HCT116 (cell line): ENCODE data around the gene COL28A1. TPM values are rescaled to one million over a fixed set of nuclear protein-coding genes. Genes with fewer than 3 reads are reported as not detected.

ENCODE experiments used
- ATAC-seq: fragments of 200-7000 bp; cut with Tn5 transposase; 2 replicates; pipeline ENCODE4 v1.9.1; 2020; ENCODE audit warnings: mild to moderate bottlenecking, moderate library complexity
- BruUV-seq: library from RNA; stranded (reverse); fragments of 400-500 nt; replicated peaks from 2 replicates; lab custom pipeline; 2021; lab: Mats Ljungman, UMichigan
- CTCF ChIA-PET: fragments of 300-600 bp; sonication (Branson Sonifier 250); formaldehyde crosslinking; loops from one replicate; lab custom pipeline; 2021; ENCODE audit warnings: antibody characterized with exemption; lab: Charles Lee
- POLR2A ChIA-PET: fragments of 300-600, 350-600 bp; sonication (Branson Sonifier 250); formaldehyde crosslinking; loops from one replicate; lab custom pipeline; 2021; ENCODE audit warnings: antibody characterized with exemption; lab: Charles Lee
- RAD21 ChIA-PET, 2 experiments: fragments of 300-600 bp; sonication (Branson Sonifier 250); formaldehyde crosslinking; loops; one replicate each; lab custom pipeline; 2023; ENCODE audit warnings: low total read pairs in 2 of 2; ENCODE audit not compliant: uncharacterized antibody in 2 of 2, unreplicated experiment in 2 of 2, low non-redundant PET in 1 of 2; lab: Charles Lee
- DNase-seq: peaks from one replicate; pipeline ENCODE4 v3.0.0-alpha.2; 2010; ENCODE audit warnings: low read depth, low spot score
- H2AFZ ChIP-seq: fragments of 200-600 bp; shearing (Covaris generic), sonication (generic); 2 replicates; pipeline ENCODE4 v1.6.1; 2017; ENCODE audit warnings: low read depth, mixed run types, mixed read lengths, antibody characterized with exemption, low read length; ENCODE audit not compliant: poor library complexity, severe bottlenecking
- H3K27ac ChIP-seq: 2 replicates; pipeline ENCODE4 v1.5.1; 2012; ENCODE audit warnings: low read depth, low read length
- H3K27me3 ChIP-seq: fragments of 200-600 bp; sonication (generic); 2 replicates; pipeline ENCODE4 v1.6.1; 2016; ENCODE audit warnings: mixed run types, low read length, mixed read lengths; ENCODE audit not compliant: insufficient read depth
- H3K36me3 ChIP-seq, 2 experiments: fragments of 200-500 bp in 1 of 2; fragments of 200-600 bp in 1 of 2; sonication (Bioruptor generic) in 1 of 2; sonication (generic) in 1 of 2; 2 replicates each; pipeline versions ENCODE4 v1.5.1 to v1.6.1; 2014 to 2016; ENCODE audit warnings: low read length in 2 of 2, inconsistent platforms in 1 of 2, mixed read lengths in 1 of 2, mixed run types in 1 of 2; ENCODE audit not compliant: insufficient read depth in 2 of 2, control insufficient read depth in 1 of 2
- H3K4me1 ChIP-seq, 2 experiments: fragments of 200-600 bp in 1 of 2; sonication (generic) in 1 of 2; 2 replicates each; pipeline versions ENCODE4 v1.5.1 to v1.6.1; 2012 to 2017; ENCODE audit warnings: low read length in 2 of 2, inconsistent platforms in 1 of 2, mild to moderate bottlenecking in 1 of 2, mixed read lengths in 1 of 2, mixed run types in 1 of 2, moderate library complexity in 1 of 2; ENCODE audit not compliant: insufficient read depth in 2 of 2, control insufficient read depth in 1 of 2
- H3K4me2 ChIP-seq: fragments of 200-600 bp; sonication (generic); 2 replicates; pipeline ENCODE4 v1.6.1; 2017; ENCODE audit warnings: mixed run types, low read length, mixed read lengths
- H3K4me3 ChIP-seq, 2 experiments: fragments of 200-600 bp in 1 of 2; sonication (generic) in 1 of 2; replicated peaks in 1 of 2; 2 replicates each; pipeline ENCODE4 v1.5.1; 2011 to 2016; ENCODE audit warnings: low read length in 2 of 2, control low read depth in 1 of 2, low read depth in 1 of 2, mild to moderate bottlenecking in 1 of 2, mixed read lengths in 1 of 2, mixed run types in 1 of 2
- H3K79me2 ChIP-seq: fragments of 200-600 bp; sonication (generic); 2 replicates; pipeline ENCODE4 v1.6.1; 2017; ENCODE audit warnings: mild to moderate bottlenecking, mixed run types, low read length, moderate library complexity, mixed read lengths; ENCODE audit not compliant: insufficient read depth
- H3K9ac ChIP-seq: fragments of 200-600 bp; sonication (generic); 2 replicates; pipeline ENCODE4 v1.6.1; 2016; ENCODE audit warnings: low read length, mixed read lengths
- H3K9me2 ChIP-seq: fragments of 200-600 bp; sonication (generic), shearing (Covaris generic); 2 replicates; pipeline ENCODE4 v1.6.1; 2017; ENCODE audit warnings: mixed run types, mild to moderate bottlenecking, moderate library complexity; ENCODE audit not compliant: insufficient read depth
- H3K9me3 ChIP-seq, 2 experiments: fragments of 200-500 bp in 1 of 2; fragments of 200-600 bp in 1 of 2; sonication (Bioruptor generic) in 1 of 2; sonication (generic) in 1 of 2; 2 replicates each; pipeline ENCODE4 v1.6.1; 2014 to 2017; ENCODE audit warnings: low read length in 2 of 2, mixed read lengths in 2 of 2, inconsistent platforms in 1 of 2, low read depth in 1 of 2, mild to moderate bottlenecking in 1 of 2, mixed run types in 1 of 2, moderate library complexity in 1 of 2; ENCODE audit not compliant: control insufficient read depth in 1 of 2, insufficient read depth in 1 of 2
- H4K20me1 ChIP-seq: fragments of 200-600 bp; sonication (generic), shearing (Covaris generic); 2 replicates; pipeline ENCODE4 v1.6.1; 2017; ENCODE audit warnings: mixed run types, mild to moderate bottlenecking, moderate library complexity; ENCODE audit not compliant: insufficient read depth
- CBX3 ChIP-seq: IDR thresholded peaks from 2 replicates; pipeline ENCODE4 v1.6.1; 2012; ENCODE audit warnings: low read depth
- CEBPB ChIP-seq: IDR thresholded peaks from 2 replicates; pipeline ENCODE4 v1.6.1; 2012; ENCODE audit warnings: low read depth
- ELF1 ChIP-seq: IDR thresholded peaks from 2 replicates; pipeline ENCODE4 v1.6.1; 2012; ENCODE audit warnings: low read depth, borderline replicate concordance
- EZH2phosphoT487 ChIP-seq: fragments of 200-600 bp; IDR thresholded peaks from 2 replicates; pipeline ENCODE4 v1.6.1; 2018; ENCODE audit warnings: antibody characterized with exemption, borderline replicate concordance
- FOSL1 ChIP-seq: IDR thresholded peaks from 2 replicates; pipeline ENCODE4 v1.6.1; 2012; ENCODE audit warnings: low read depth
- JUND ChIP-seq: IDR thresholded peaks from 2 replicates; pipeline ENCODE4 v1.6.1; 2012
- POLR2A ChIP-seq: IDR thresholded peaks from 2 replicates; pipeline ENCODE4 v1.7.0; 2011; ENCODE audit warnings: borderline replicate concordance; ENCODE audit not compliant: insufficient read depth, insufficient read length; ENCODE audit errors: extremely low read depth
- POLR2AphosphoS5 ChIP-seq: IDR thresholded peaks from 2 replicates; pipeline ENCODE4 v1.6.1; 2011; ENCODE audit warnings: mild to moderate bottlenecking, low read depth, low read length, moderate library complexity
- REST ChIP-seq: IDR thresholded peaks from 2 replicates; pipeline ENCODE4 v1.6.1; 2012; ENCODE audit warnings: low read depth
- SIN3A ChIP-seq: IDR thresholded peaks from 2 replicates; pipeline ENCODE4 v1.6.1; 2012; ENCODE audit warnings: low read depth
- SP1 ChIP-seq: IDR thresholded peaks from 2 replicates; pipeline ENCODE4 v1.6.1; 2012; ENCODE audit warnings: low read depth
- SRF ChIP-seq: IDR thresholded peaks from 2 replicates; pipeline ENCODE4 v1.6.1; 2012; ENCODE audit warnings: low read depth
- ZFX ChIP-seq: fragments of 450-650 bp; IDR thresholded peaks from 2 replicates; pipeline ENCODE4 v1.6.1; 2017
- intact Hi-C: fragments of 100-400 bp; cut with micrococcal nuclease; formaldehyde crosslinking; loops from 2 replicates; pipeline ENCODE4 v1.10.0; 2022
- total RNA-seq: library from RNA; stranded (reverse); gene quantifications from one replicate; pipeline ENCODE4 v1.2.1, GENCODE V29; 2021; ENCODE audit not compliant: unreplicated experiment
- TF ChIP-seq, protein P1 (sequence below): IDR thresholded peaks from 2 replicates; pipeline ENCODE4 v1.6.1; 2012

Gene COL28A1
- total RNA-seq, 1 experiment from 2014 or later = 0.12 TPM

DNA sequence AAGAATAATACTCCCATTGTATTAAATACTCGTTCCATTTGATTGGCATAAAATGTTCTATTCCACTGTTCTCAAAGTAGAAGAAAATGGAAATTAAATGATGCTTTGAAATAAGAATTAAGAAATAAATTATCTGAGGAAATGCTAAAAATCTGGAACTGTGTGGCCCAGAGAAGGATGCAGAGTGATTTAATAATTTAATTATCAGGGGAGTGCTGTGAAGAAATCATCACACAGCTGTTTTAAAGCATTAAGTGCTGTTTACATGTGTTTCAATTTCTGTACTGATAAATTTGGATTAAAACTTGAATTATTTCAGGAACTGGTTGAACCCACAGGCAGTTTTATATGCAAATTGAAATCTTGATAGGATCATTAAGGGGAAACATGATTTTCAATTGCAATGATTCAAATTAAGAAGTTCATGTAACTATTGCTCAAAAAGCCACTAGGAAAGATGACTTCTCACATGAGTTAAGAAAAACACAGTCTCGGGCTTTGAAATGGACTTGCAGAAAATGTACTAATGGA, 56.3 kb downstream of the COL28A1 start:
- Histone ChIP-seq H3K4me2 (no peak overlapping the region), H3K27me3 (no peaks in the 10 kb centered on the region), H3K4me1 (no peaks in the 10 kb centered on the region), H3K9ac (no peak overlapping the region), H3K36me3 (no peaks in the 10 kb centered on the region), H3K9me3 (peaks cover 0 to 7% of the 10 kb centered on the region in 2 experiments; a peak in 1 of 4 replicates), H3K9me2 (no peaks in the 10 kb centered on the region), H3K4me3 (no peak overlapping the region), H4K20me1 (no peaks in the 10 kb centered on the region), H2AFZ (no peak overlapping the region), H3K27ac (no peak overlapping the region), H3K79me2 (no peaks in the 10 kb centered on the region)
- CTCF ChIA-PET = no interaction called here
- ATAC-seq (no peak), DNase-seq (no peak)
- RAD21 ChIA-PET = no interaction called here
- intact Hi-C loops = no loop called here
- no peak for TF ChIP-seq ELF1
- TF ChIP-seq ZFX = no peak
- no peak for TF ChIP-seq FOSL1
- TF ChIP-seq CEBPB = no peak
- TF ChIP-seq, protein P1, sequence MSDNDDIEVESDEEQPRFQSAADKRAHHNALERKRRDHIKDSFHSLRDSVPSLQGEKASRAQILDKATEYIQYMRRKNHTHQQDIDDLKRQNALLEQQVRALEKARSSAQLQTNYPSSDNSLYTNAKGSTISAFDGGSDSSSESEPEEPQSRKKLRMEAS = no peak
- TF ChIP-seq POLR2A = no peak
- no peak for TF ChIP-seq SRF
- no peak for TF ChIP-seq JUND
- no peak for TF ChIP-seq EZH2phosphoT487
- TF ChIP-seq POLR2AphosphoS5 = no peak
- no peak for TF ChIP-seq SIN3A
- TF ChIP-seq CBX3 = no peak
- TF ChIP-seq REST = no peak
- no peak for TF ChIP-seq SP1
- BruUV-seq = no TSS peak
- POLR2A ChIA-PET = no interaction called here
